Breast epithelium (tissue), 3 donors: ENCODE results near the gene KIF5A.

ENCODE experiments used
- POLR2AphosphoS5 ChIP-seq, 3 donors: sonication (generic); formaldehyde crosslinking; IDR thresholded peaks; one replicate each; pipeline ENCODE4 v1.6.1; 2017; ENCODE audit warnings: antibody characterized with exemption in 3 of 3
- TF ChIP-seq, protein P1 (sequence below), 3 donors: fragments of 450-650 bp; IDR thresholded peaks; one replicate each; pipeline ENCODE4 v1.5.1; 2016 to 2017; ENCODE audit warnings: antibody characterized with exemption in 3 of 3, mild to moderate bottlenecking in 3 of 3, moderate library complexity in 3 of 3

GRCh38 chr12:57626111-57626920 is 76.5 kb downstream of the KIF5A start:
- TF ChIP-seq, protein P1, sequence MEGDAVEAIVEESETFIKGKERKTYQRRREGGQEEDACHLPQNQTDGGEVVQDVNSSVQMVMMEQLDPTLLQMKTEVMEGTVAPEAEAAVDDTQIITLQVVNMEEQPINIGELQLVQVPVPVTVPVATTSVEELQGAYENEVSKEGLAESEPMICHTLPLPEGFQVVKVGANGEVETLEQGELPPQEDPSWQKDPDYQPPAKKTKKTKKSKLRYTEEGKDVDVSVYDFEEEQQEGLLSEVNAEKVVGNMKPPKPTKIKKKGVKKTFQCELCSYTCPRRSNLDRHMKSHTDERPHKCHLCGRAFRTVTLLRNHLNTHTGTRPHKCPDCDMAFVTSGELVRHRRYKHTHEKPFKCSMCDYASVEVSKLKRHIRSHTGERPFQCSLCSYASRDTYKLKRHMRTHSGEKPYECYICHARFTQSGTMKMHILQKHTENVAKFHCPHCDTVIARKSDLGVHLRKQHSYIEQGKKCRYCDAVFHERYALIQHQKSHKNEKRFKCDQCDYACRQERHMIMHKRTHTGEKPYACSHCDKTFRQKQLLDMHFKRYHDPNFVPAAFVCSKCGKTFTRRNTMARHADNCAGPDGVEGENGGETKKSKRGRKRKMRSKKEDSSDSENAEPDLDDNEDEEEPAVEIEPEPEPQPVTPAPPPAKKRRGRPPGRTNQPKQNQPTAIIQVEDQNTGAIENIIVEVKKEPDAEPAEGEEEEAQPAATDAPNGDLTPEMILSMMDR (IDR thresholded peaks at IDR 0.05), result no peak
- TF ChIP-seq POLR2AphosphoS5 (IDR thresholded peaks at IDR 0.05), result no peak
